GM12878 (cell line): ENCODE results near the gene BSPRY. TPM values are rescaled to one million over a fixed set of nuclear protein-coding genes. Genes with fewer than 3 reads are reported as not detected.

Experiments used
- ATAC-seq: fragments of 200-7000 bp; cut with Tn5 transposase; 3 replicates; pipeline ENCODE4 v1.9.1; 2020; ENCODE audit warnings: mild to moderate bottlenecking, moderate library complexity
- BruUV-seq: library from RNA; stranded (reverse); fragments of 400-500 nt; replicated peaks from 2 replicates; lab custom pipeline; 2021; lab: Mats Ljungman, UMichigan
- CTCF ChIA-PET: fragments of 300-600 bp; sonication (Branson Sonifier 250); formaldehyde crosslinking; extraction: SDS; loops from one replicate; lab custom pipeline; 2021; ENCODE audit warnings: inconsistent platforms; lab: Yijun Ruan, JAX
- POLR2A ChIA-PET: fragments of 350-600 bp; formaldehyde crosslinking; extraction: SDS; loops from one replicate; lab custom pipeline; 2021; ENCODE audit warnings: inconsistent platforms; lab: Charles Lee
- RAD21 ChIA-PET: fragments of 300-600 bp; sonication (Branson Sonifier 250); formaldehyde crosslinking; loops from one replicate; lab custom pipeline; 2023; ENCODE audit warnings: antibody characterized with exemption; ENCODE audit not compliant: unreplicated experiment; lab: Charles Lee
- SMC1A ChIA-PET: fragments of 300-600 bp; sonication (Branson Sonifier 250); formaldehyde crosslinking; loops from one replicate; lab custom pipeline; 2023; ENCODE audit not compliant: unreplicated experiment, uncharacterized antibody; lab: Charles Lee
- DNase-seq: peaks from one replicate; pipeline ENCODE4 v3.0.0-alpha.2; 2011; ENCODE audit warnings: low read depth, low spot score
- FAIRE-seq: peaks from 3 replicates; lab custom pipeline; 2011; peaks lifted over from hg19 to GRCh38; lab: Jason Lieb, UNC
- H2AFZ ChIP-seq: 2 replicates; pipeline ENCODE4 v1.6.0; 2011; ENCODE audit warnings: low read depth, low read length, control low read depth; ENCODE audit not compliant: control insufficient read depth
- H3K27ac ChIP-seq: 2 replicates; pipeline ENCODE4 v1.5.1; 2011; ENCODE audit warnings: control low read depth; ENCODE audit not compliant: control insufficient read depth, insufficient read depth
- H3K27me3 ChIP-seq, 2 experiments: replicated peaks in 1 of 2; 2 replicates each; pipeline versions ENCODE4 v1.6.0 to v1.6.1; 2011; ENCODE audit warnings: low read length in 1 of 2; ENCODE audit not compliant: control insufficient read depth in 2 of 2, insufficient read depth in 2 of 2
- H3K36me3 ChIP-seq, 2 experiments: 2 replicates each; pipeline ENCODE4 v1.5.1; 2011; ENCODE audit warnings: low read length in 1 of 2; ENCODE audit not compliant: control insufficient read depth in 2 of 2, insufficient read depth in 2 of 2
- H3K4me1 ChIP-seq: 2 replicates; pipeline ENCODE4 v1.6.1; 2011; ENCODE audit warnings: mild to moderate bottlenecking, low read length, moderate library complexity, mixed read lengths; ENCODE audit not compliant: control insufficient read depth, insufficient read depth
- H3K4me2 ChIP-seq: 2 replicates; pipeline ENCODE4 v1.6.0; 2011; ENCODE audit warnings: control low read depth; ENCODE audit not compliant: control insufficient read depth, insufficient read depth
- H3K4me3 ChIP-seq: fragments of 200-600 bp; sonication (generic); 2 replicates; pipeline ENCODE4 v1.5.1; 2016
- H3K79me2 ChIP-seq: 2 replicates; pipeline ENCODE4 v1.6.0; 2011; ENCODE audit warnings: low read length; ENCODE audit not compliant: control insufficient read depth, insufficient read depth
- H3K9ac ChIP-seq: 2 replicates; pipeline ENCODE4 v1.8.0; 2011; ENCODE audit warnings: low read length, control low read depth, mixed read lengths; ENCODE audit not compliant: control insufficient read depth, insufficient read depth
- H3K9me3 ChIP-seq: replicated peaks from 3 replicates; pipeline ENCODE4 v1.5.1; 2011; ENCODE audit warnings: mild to moderate bottlenecking, low read length; ENCODE audit not compliant: control insufficient read depth, insufficient read depth
- H4K20me1 ChIP-seq: 2 replicates; pipeline ENCODE4 v1.6.0; 2011; ENCODE audit not compliant: control insufficient read depth, insufficient read depth
- ASH2L ChIP-seq: fragments of 300-600, 200-600 bp; sonication (generic); IDR thresholded peaks from 2 replicates; pipeline ENCODE4 v1.6.1; 2017; ENCODE audit warnings: low read depth, mild to moderate bottlenecking, borderline replicate concordance
- BMI1 ChIP-seq: fragments of 450-650 bp; IDR thresholded peaks from 2 replicates; pipeline ENCODE4 v1.6.1; 2016; ENCODE audit warnings: mild to moderate bottlenecking, moderate library complexity, borderline replicate concordance
- CTCF ChIP-seq, 3 experiments: IDR thresholded peaks in 2 of 3; conservative IDR thresholded peaks in 1 of 3; 2 replicates each; pipeline ENCODE4 v1.5.1; 2011; ENCODE audit warnings: low read depth in 3 of 3, low read length in 3 of 3, mild to moderate bottlenecking in 3 of 3, control low read depth in 2 of 3, moderate library complexity in 2 of 3, inconsistent platforms in 1 of 3, mixed read lengths in 1 of 3; ENCODE audit not compliant: control insufficient read depth in 2 of 3, insufficient read depth in 1 of 3; ENCODE audit errors: extremely low read depth in 1 of 3
- EED ChIP-seq: sonication (generic); IDR thresholded peaks from 2 replicates; pipeline ENCODE4 v1.6.1; 2016; ENCODE audit warnings: antibody characterized with exemption, low read depth
- LARP7 ChIP-seq: fragments of 450-650 bp; IDR thresholded peaks from 2 replicates; pipeline ENCODE4 v1.6.1; 2017; ENCODE audit warnings: mild to moderate bottlenecking
- NR2C2 ChIP-seq: IDR thresholded peaks from 2 replicates; pipeline ENCODE4 v1.6.1; 2011; ENCODE audit warnings: borderline replicate concordance, low read depth; ENCODE audit not compliant: control insufficient read depth, insufficient read length
- RAD21 ChIP-seq: IDR thresholded peaks from 2 replicates; pipeline ENCODE4 v1.6.1; 2011; ENCODE audit warnings: mild to moderate bottlenecking, low read depth, low read length, moderate library complexity; ENCODE audit not compliant: insufficient read depth
- WGBS: methylation state at CpG from one replicate; pipeline ENCODE4 v1.1.6; 2016; ENCODE audit warnings: low lambda C conversion rate; ENCODE audit not compliant: insufficient replicate concordance, insufficient coverage; ENCODE audit errors: missing lambda C conversion rate; 5-methylcytosine and 5-hydroxymethylcytosine counted together
- in situ Hi-C: fragments of 300-500 bp; cut with MboI; formaldehyde crosslinking; loops from 9 replicates; pipeline ENCODE4 v1.14.3; 2018; ENCODE audit warnings: mixed read lengths
- intact Hi-C: fragments of 100-400 bp; cut with micrococcal nuclease; formaldehyde crosslinking; loops from one replicate; pipeline ENCODE4 v1.14.2; 2022; ENCODE audit not compliant: unreplicated experiment
- polyA plus RNA-seq, 11 experiments: library from polyadenylated mRNA; depleted of rRNA in 4 of 11; unstranded in 6 of 11; stranded (reverse) in 5 of 11; fragments of >200 nt; fragmentation: Nextera tagmentation in 4 of 11; fragmentation: Illumina TruSeq in 1 of 11; extraction: Ambion mirVana in 4 of 11; extraction: Trizol in 1 of 11; gene quantifications; 1 replicate in 1 of 11; 2 replicates in 10 of 11; pipeline versions ENCODE4 v1.2.1 to v1.2.3, GENCODE V29; 2011 to 2016; ENCODE audit warnings: inconsistent platforms in 2 of 11, missing spikeins in 2 of 11, low read depth in 1 of 11
- total RNA-seq, 4 experiments: library from RNA; depleted of rRNA in 3 of 4; stranded (reverse); fragments of >200 nt in 3 of 4; fragmentation: Illumina TruSeq in 1 of 4; extraction: Trizol in 1 of 4; gene quantifications; 2 replicates each; pipeline versions ENCODE4 v1.2.1 to v1.2.3, GENCODE V29; 2013 to 2021

BSPRY gene
- total and polyA plus RNA-seq, 10 of the 15 experiments (the other 5 are each of a cell fraction or from before 2014, with no cell fraction given), result 0.45 to 6.3 (median 4.1) TPM

GRCh38 chr9:113352411-113352810 is 3.1 kb downstream of the BSPRY start:
- Histone ChIP-seq H3K4me3 (no peak overlapping the region), H3K9ac (no peak overlapping the region), H3K27me3 (no peaks in the 10 kb centered on the region; a peak in 2 of 4 replicates), H3K4me1 (peaks cover 19% of the 10 kb centered on the region), H2AFZ (no peak overlapping the region), H4K20me1 (no peaks in the 10 kb centered on the region), H3K27ac (no peak overlapping the region), H3K9me3 (no peaks in the 10 kb centered on the region), H3K4me2 (no peak overlapping the region), H3K36me3 (no peaks in the 10 kb centered on the region), H3K79me2 (no peaks in the 10 kb centered on the region)
- WGBS, result 0% methylated on average over 1 of the region's 1 CpG
- intact Hi-C loops (no loop called here), in situ Hi-C loops (no loop called here)
- ChIA-PET CTCF (interaction anchor here (1.1 to 1.4 kb wide), 2 partner anchors 49 to 78 kb away, joined by 4 to 5 read pairs; partner anchors contain the start of genes ALAD, CDC26 and PRPF4), RAD21 (interaction anchor here (1.4 kb wide), 1 partner anchor 49 kb away, joined by 4 read pairs; the partner anchor contains the start of gene ALAD), SMC1A (interaction anchor here (0.6 kb wide), 2 partner anchors 26 to 125 kb away, joined by 3 read pairs; no protein-coding TSS in a partner anchor), POLR2A (no interaction called here)
- DNase-seq (no peak), FAIRE-seq (no peak), ATAC-seq (no peak; the same call in 2 of the 3 replicates)
- TF ChIP-seq ASH2L (no peak), EED (peak; percentile 46; the same call in 1 of the 2 replicates), BMI1 (no peak)
- BruUV-seq, result no TSS peak

GRCh38 chr9:113355040-113355596 is 5.8 kb downstream of the BSPRY start:
- ChIA-PET POLR2A (no interaction called here), SMC1A (interaction anchor here (1.1 to 1.4 kb wide), 2 partner anchors 48 to 300 kb away, joined by 3 read pairs; no protein-coding TSS in a partner anchor), CTCF (interaction anchor here (1.0 to 3.4 kb wide), 5 partner anchors 9 to 300 kb away, joined by 3 to 18 read pairs (median 4); partner anchors contain the start of gene ALAD), RAD21 (interaction anchor here (1.0 to 1.4 kb wide), 4 partner anchors 46 to 300 kb away, joined by 3 to 4 read pairs (median 4); partner anchors contain the start of gene ALAD)
- Histone ChIP-seq H3K9ac (no peak overlapping the region), H3K4me1 (peaks cover 14% of the 10 kb centered on the region), H3K36me3 (no peaks in the 10 kb centered on the region), H3K27ac (no peak overlapping the region), H2AFZ (no peak overlapping the region), H3K9me3 (no peaks in the 10 kb centered on the region), H4K20me1 (no peaks in the 10 kb centered on the region), H3K79me2 (no peaks in the 10 kb centered on the region), H3K4me3 (no peak overlapping the region), H3K27me3 (no peaks in the 10 kb centered on the region; a peak in 1 of 4 replicates), H3K4me2 (no peak overlapping the region)
- intact Hi-C loops, result loop anchor here (1.0 kb wide), 1 partner anchor 52 kb away; no protein-coding TSS in a partner anchor
- no TSS peak for BruUV-seq
- ATAC-seq (peak; percentile 55), FAIRE-seq (no peak), DNase-seq (no peak)
- TF ChIP-seq LARP7 (no peak), CTCF (IDR thresholded peaks at IDR 0.05 in 2 of 3, conservative IDR thresholded peaks at IDR 0.05 in 1 of 3; ENCODE audit: control insufficient read depth in 2 of 3, extremely low read depth in 1 of 3, insufficient read depth in 1 of 3, low read depth in 3 of 3, low read length in 3 of 3) (peak; percentile 28 to 46 (median 45); a peak in 4 of 6 replicates), NR2C2 (no peak), RAD21 (peak; percentile 42; the same call in 1 of the 2 replicates)
- 17% methylated on average over 4 of the region's 4 CpGs for WGBS
- in situ Hi-C loops, result no loop called here
